GM18520 (cell line): ENCODE data around the gene FNDC1.
A peak's percentile ranks its signal among the peaks of the same experiment; 100 is the strongest.

ENCODE experiments used
- ATAC-seq: cut with Tn5 transposase; IDR thresholded peaks from one replicate; pipeline ENCODE4 v1.9.1; 2021; ENCODE audit not compliant: unreplicated experiment

FNDC1 gene

DNA sequence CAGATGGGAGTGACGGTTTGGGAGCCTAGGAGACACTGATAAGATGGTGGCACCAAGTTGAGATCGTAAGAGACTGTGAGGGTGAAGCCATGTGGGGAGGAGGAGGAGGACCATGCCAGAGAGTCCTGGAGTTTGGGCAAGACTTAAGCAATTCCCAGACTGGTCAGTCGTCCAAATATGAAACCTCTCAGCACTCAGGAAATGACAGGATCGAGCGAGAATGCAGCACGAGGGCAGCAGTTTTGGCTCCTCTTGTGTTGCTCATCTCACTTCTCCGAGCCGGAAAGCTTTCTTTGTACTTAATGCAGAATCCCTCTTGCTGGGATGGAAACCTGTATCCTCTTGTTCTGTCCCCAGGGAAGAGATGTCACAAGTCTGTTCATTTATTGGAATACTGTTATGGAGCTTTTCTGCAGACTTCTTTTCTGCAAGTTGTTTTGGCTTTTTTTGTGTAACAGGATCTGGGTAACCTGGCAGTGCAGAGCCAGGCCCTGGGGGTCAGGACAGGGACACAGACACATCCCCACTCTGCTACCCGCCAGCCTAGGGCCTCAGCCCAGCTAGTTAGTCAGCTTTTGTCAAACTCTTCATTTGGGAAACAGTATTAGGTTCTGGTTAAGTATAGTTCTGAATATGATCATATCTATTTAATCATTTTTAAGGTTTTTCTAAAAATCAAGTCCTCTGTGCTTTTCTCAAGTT is 34.3 kb downstream of the FNDC1 start:
- no peak for ATAC-seq

DNA sequence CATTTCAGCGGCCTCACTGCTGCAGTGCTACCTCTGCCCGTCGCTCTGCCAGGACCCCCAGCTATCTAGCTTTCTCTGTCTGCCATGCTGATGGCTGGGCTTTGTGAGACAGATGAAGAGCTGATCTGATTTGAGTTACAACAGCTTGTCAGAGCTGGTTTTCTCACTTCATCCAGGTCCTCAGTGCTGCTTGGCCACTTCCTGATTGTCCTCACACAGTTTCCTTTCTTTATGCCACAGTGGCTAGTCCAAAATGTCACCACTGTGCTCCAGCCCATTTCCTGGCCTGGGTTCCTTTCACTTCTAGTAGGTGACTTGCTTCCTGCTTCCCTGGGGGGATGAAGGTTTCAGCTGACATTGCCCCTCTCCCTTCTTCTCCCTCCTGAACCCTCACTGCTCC is 35.4 kb downstream of the FNDC1 start:
- ATAC-seq, result no peak

DNA sequence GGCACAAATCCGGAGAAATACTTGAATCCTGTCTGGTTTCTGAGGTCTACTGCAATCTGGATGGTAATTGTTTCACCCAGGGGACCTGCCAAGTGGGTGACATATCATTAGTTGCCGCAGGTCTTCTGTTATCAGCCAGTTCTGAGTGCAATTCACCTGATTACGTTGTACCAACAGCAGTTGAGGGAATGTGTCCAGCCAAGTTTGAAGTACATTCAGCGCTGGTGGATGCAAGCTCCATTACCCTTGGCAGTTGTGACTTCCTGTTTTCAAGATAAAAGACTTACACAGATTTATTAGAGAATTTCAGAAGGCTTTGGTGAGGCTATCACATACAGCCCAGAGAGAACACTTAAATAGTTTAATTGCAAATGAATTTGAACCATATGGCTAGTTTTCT is 42.8 kb downstream of the FNDC1 start:
- no peak for ATAC-seq

GRCh38 chr6:159212525-159213280 is 43.5 kb downstream of the FNDC1 start:
- ATAC-seq, result no peak

DNA sequence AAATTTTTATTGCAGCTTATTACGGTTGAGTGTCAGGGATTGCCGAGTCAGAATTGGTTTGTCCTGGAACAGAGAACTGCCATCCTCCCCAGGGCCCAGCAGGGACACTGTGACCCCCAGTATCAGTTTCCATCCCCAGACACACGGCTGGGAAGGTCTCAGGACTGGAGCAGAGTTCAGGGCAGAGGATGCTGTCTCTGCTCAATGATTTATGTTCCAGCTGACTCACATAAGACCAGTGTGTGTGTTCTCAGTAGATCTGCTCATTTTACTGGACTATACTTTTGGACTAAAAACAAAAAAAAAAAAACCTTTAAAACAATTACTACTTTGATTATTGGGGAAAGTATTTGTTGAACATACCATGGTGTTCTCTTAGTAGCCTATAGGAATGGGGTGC is 44.2 kb downstream of the FNDC1 start:
- ATAC-seq, result no peak

GRCh38 chr6:159214281-159214680 is 45.1 kb downstream of the FNDC1 start:
- ATAC-seq, result no peak

DNA sequence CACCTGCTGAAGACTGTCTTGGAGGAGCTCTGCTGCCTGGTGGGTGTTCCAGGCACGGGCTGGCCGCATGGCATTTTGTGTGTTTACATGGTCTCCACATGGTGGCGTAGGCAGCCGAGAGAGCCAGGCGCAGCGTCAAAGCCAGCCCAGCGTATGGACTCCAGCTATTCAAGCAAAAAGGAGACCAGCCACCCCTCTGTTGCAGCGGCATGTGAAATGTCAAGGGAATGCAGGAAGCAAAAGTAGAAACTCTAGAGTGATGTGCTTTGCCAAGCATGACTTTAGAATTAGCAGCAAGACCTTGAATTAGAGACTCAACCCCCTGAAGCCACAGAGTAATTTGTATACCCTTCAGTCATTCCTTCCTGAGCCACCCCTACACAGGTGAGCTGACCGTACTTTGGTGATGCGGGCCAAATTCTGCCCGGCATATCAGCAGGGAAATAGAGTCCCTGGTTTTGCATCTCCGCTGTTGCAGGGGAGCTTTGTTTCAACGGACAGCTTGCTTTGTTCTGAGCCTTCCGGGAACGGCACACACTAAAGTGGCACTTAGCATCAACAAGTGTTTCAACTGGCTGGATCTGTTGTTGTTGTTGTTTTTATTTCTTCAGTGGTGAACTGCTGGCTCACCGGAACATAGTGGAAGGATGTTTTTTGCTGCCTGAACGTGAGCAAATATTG is 48.5 kb downstream of the FNDC1 start:
- ATAC-seq, result no peak

- ATAC-seq, result no peak
Observed at GRCh38 chr6:159220093-159220492, 50.9 kb downstream of the FNDC1 start.

DNA sequence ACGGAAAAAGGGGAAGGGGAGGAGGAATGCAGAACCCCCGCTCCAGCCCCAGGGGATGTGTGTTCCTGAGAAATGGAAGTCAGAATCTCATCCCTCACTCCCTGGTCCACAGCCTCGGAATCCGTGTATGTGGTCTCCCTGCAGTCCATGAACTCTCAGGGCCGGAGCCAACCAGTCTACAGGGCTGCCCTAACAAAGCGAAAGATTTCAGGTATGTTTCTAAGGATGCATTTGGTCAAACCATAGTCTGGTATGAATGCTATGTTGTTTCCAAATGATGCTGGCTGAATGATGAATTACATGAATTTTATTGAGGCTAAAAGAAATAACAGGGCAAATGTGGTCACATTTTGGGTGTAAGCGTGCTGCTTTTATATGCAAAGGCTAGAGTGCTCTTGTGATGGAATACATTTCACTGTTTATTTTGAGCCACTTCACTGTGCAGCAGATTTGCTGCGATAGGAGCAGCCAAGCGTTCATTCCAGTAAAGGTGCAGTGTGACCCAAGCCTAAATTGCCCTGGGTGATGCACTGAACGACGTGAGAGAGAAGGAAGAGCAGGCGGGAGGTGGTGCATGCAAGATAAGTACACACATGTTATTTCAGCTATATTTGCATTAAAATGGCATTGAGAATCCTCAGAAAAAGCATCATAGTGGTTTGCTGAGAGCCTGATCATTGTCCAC is 52.4 kb downstream of the FNDC1 start:
- no peak for ATAC-seq

DNA sequence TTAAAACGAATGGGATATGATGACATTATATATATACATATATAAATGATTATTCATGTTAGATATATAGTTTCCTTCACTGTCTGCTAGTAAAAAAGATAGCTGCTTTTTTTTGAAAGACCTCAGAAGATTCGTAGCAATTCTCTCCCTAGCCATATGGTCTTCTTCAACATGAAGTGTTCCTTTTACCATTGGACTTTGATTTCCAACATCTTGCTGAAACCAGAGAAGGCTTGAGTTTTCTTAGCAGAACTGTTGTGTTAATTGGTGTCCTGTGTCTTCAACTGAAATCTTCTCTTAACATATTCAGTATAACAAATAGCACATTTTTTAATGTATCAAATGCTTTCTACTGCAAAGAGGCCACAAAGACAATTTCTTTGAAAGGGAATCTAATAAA is 55.3 kb downstream of the FNDC1 start:
- ATAC-seq, result no peak

GRCh38 chr6:159229651-159230051 is 60.5 kb downstream of the FNDC1 start:
- ATAC-seq, result no peak

- ATAC-seq, result no peak
Observed at GRCh38 chr6:159232106-159232645, 63.0 kb downstream of the FNDC1 start.

DNA sequence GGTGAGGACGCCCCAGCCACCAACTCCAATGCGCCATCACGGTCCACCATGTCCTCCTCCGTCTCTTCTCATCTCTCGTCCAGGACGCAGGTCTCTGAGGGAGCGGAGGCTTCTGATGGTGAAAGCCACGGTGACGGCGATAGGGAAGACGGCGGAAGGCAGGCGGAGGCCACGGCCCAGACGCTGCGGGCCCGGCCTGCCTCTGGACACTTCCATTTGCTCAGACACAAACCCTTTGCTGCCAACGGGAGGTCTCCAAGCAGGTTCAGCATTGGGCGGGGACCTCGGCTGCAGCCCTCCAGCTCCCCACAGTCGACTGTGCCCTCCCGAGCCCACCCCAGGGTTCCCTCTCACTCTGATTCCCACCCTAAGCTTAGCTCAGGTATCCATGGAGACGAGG is 63.6 kb downstream of the FNDC1 start:
- no peak for ATAC-seq

GRCh38 chr6:159233365-159234101 is 64.3 kb downstream of the FNDC1 start:
- no peak for ATAC-seq

- ATAC-seq, result no peak
Observed at GRCh38 chr6:159234102-159234553, 64.9 kb downstream of the FNDC1 start.

DNA sequence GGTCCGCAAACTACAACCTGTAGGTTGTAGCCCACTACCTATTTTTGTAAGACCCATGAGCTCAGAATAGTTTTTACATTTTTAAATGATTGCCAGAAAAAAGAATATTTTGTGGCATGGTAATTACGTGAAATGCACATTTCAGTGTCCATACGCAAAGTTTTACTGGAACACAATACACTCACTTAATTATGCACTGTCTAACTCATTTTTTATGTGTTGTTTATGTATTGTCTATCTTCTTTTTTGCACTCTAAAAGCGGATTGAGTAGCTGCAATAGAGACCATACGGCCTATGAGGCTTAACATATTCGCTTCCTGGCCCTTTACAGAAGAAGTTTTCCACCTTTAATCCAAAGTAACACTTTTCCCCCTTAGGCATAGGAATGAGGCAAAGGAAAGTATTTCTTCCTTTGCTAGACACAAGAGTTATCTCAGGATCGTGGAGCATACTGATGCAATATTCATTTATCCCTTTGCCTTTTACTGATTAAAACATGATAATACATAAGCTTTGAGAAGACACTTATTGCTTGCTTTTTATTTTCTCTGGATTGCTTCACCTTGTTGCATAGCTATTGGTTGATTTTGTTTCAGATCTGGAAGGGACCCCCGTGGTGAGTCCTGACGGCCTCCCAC is 69.8 kb downstream of the FNDC1 start:
- no peak for ATAC-seq

DNA sequence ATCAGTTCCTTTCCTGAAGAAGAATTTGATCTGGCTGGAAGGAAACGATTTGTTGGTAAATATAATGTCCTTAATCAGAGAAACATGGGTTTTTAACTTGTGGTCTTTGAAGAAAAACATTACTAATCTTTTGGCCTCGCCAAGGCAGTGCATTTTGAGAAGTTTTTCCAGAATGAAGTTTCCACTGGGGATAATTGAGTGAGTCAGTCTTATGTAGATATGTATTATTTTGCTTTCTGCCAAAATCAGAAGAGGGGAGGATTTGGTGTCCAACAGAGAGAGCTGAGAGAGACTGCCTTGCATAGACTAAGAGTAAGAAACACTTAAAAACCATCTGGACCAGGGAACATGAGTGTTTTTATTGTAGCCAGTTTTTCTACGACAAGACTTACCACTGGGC is 79.9 kb downstream of the FNDC1 start:
- ATAC-seq, result no peak

DNA sequence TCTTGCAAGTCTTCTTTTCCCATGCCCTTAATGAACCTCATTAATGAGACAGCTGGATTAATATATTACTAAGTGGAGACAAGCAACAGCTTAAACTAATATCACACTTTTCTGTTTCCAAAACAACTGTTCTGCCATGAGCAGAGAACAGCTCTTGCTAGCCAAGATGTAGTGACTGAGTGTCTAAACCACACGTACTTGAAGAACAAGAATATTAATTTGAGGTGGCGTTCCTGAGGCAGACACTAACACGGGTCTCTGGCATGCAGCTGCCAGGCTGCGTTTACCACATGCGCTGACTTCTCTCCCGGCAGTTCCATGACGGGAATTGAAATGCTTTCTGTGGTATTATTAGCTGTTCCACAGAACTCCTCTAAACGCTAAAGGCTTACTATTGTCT is 80.6 kb downstream of the FNDC1 start:
- no peak for ATAC-seq

DNA sequence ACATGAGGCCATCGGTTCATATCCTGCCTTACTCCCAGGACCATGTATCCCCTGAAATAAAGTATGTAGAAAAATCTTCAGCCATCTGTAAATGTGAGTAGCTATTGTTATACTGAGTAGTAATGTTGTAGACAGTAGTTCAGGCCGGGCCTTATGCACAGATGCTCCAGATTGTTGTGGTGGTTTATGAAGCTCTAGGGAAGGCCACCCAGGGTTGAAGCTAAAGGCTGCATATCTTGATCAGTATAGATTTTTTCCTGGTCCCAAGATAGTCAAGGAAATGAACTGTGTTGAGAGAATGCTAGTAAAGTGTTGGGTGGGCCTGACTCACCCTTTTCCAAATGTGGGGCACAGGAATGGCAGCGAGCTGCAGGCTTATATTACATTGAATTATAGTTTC is 81.4 kb downstream of the FNDC1 start:
- no peak for ATAC-seq

- ATAC-seq, result peak; percentile 76
Observed at GRCh38 chr6:159252955-159253508, 83.8 kb downstream of the FNDC1 start.
